Spleen (tissue), 7 donors: Measurements from ENCODE around the gene ARHGAP27.

Source experiments
- POLR2A ChIP-seq, 3 donors: fragments of 450-650 bp; IDR thresholded peaks; one replicate each; pipeline ENCODE4 v1.5.1; 2017; ENCODE audit warnings: antibody characterized with exemption in 3 of 3, mild to moderate bottlenecking in 1 of 3
- POLR2AphosphoS5 ChIP-seq, 3 donors: sonication (generic); formaldehyde crosslinking; IDR thresholded peaks; one replicate each; pipeline ENCODE4 v1.5.1; 2017; ENCODE audit warnings: antibody characterized with exemption in 3 of 3
- TF ChIP-seq, protein P1 (sequence below), 11 experiments: fragments of 200-600 bp in 7 of 11; fragments of 450-650 bp in 4 of 11; sonication (generic) in 4 of 11; IDR thresholded peaks in 8 of 11; conservative IDR thresholded peaks in 3 of 11; 1 replicate in 7 of 11; 2 replicates in 4 of 11; pipeline versions ENCODE4 v1.4.0 to v1.8.0; 2016 to 2021; ENCODE audit warnings: antibody characterized with exemption in 11 of 11, inconsistent platforms in 4 of 11, mild to moderate bottlenecking in 1 of 11
- donor health status: DM: no; HTN: no; CAD: no; lungs with moderate emphysema.
- donor health status: DM: no; HTN: no; CAD: no.
- donor health status: DM: no; HTN: no; CAD: no.

DNA sequence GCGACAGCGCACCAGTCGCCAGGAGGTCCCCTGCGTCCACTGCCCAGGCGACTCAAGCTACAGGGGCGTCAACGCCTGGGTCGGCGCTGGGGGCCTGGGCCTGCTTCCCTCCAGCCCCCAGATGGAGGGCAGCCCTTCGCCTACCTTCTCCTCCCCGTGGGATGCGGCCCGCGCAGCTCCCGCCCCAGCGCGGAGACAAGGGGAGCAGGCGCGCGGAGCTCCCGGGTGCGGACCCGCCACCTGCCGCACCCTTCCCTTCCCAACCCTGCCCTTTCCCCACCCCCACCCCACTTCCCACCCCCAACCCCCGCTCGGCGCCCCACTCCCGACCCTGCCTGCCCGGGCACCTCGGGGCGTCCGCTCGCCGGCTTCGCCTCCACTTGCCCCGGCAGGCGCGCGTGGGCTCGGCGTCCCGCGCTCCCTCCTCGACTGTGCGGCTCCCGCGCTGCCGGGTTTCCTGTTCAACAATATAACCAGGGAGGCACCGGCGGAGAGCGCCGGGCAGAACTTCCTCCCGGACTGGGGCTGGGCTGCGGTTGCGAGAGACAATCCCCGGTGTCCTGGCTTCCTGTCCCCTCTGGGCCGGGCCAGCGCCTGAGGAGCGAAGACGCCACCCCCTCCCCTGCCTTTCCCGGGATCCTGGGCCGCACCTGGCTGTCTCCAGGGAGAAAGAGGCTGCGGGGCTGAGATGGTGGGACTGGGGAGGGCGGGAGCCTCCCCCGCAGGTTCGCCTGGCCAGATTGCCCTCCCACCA is at the start of gene ARHGAP27:
- TF ChIP-seq, protein P1, sequence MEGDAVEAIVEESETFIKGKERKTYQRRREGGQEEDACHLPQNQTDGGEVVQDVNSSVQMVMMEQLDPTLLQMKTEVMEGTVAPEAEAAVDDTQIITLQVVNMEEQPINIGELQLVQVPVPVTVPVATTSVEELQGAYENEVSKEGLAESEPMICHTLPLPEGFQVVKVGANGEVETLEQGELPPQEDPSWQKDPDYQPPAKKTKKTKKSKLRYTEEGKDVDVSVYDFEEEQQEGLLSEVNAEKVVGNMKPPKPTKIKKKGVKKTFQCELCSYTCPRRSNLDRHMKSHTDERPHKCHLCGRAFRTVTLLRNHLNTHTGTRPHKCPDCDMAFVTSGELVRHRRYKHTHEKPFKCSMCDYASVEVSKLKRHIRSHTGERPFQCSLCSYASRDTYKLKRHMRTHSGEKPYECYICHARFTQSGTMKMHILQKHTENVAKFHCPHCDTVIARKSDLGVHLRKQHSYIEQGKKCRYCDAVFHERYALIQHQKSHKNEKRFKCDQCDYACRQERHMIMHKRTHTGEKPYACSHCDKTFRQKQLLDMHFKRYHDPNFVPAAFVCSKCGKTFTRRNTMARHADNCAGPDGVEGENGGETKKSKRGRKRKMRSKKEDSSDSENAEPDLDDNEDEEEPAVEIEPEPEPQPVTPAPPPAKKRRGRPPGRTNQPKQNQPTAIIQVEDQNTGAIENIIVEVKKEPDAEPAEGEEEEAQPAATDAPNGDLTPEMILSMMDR (IDR thresholded peaks at IDR 0.05 in 8 of 11, conservative IDR thresholded peaks at IDR 0.05 in 3 of 11) = no peak
- TF ChIP-seq POLR2A (IDR thresholded peaks at IDR 0.05) = no peak
- peak; percentile 49 to 78 (median 72) for TF ChIP-seq POLR2AphosphoS5 (IDR thresholded peaks at IDR 0.05)
